ENCODE results near the gene FAM120A.

DNA sequence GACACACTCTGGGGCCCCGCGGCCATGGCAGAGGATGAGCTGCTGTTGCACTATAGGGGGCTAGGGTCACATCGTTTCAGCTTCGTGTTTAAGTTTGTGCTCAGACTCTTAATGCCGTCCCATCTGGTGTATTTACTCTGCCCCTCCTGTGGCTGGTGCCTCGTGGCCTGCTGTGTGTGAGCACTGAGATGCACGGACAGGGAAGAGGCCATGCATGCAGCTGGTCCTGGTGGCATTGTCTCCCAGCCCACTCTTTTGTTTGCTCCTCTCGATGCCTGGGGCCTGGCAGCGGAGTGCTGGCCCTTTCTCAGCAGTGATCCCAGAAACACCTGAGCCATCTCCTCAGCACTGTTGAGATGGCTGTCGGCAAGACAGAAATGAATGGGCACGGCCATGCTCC lies 94.9 kb downstream of the FAM120A start:
- TF ChIP-seq, protein P1, sequence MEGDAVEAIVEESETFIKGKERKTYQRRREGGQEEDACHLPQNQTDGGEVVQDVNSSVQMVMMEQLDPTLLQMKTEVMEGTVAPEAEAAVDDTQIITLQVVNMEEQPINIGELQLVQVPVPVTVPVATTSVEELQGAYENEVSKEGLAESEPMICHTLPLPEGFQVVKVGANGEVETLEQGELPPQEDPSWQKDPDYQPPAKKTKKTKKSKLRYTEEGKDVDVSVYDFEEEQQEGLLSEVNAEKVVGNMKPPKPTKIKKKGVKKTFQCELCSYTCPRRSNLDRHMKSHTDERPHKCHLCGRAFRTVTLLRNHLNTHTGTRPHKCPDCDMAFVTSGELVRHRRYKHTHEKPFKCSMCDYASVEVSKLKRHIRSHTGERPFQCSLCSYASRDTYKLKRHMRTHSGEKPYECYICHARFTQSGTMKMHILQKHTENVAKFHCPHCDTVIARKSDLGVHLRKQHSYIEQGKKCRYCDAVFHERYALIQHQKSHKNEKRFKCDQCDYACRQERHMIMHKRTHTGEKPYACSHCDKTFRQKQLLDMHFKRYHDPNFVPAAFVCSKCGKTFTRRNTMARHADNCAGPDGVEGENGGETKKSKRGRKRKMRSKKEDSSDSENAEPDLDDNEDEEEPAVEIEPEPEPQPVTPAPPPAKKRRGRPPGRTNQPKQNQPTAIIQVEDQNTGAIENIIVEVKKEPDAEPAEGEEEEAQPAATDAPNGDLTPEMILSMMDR (IDR thresholded peaks at IDR 0.05), result no peak
- no peak for TF ChIP-seq POLR2A (IDR thresholded peaks at IDR 0.05)

Measured in esophagus squamous epithelium (tissue), 4 donors.